Measurements from ENCODE around the gene AKAP11. TPM values are rescaled to one million over a fixed set of nuclear protein-coding genes. Genes with fewer than 3 reads are reported as not detected.

AKAP11 gene
- total and polyA plus RNA-seq, 9 of the 15 experiments (the other 6 are each of a cell fraction or from before 2014, with no cell fraction given), result 2.2 to 31.3 (median 10.9) TPM

DNA sequence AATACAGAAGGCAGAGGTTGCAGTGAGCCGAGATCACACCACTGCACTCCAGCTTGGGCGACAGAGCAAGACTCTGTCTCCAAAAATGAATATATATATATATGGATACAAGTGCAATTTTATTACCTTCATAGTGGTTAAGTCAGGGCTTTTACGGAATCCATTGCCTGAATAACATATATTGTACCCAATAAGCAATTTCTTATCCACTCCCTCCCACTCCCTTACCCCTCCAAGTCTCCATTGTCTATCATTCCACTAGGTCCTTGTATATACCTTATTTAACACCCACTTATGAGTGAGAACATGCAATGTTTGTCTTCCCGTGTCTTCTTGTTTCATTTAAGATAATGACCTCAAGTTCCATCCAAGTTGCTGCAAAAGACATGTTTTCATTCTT, 48.3 kb upstream of the AKAP11 start:
- intact Hi-C loops (cut with micrococcal nuclease), result no loop called here
- CTCF ChIA-PET (ENCODE audit: low intra/inter-chr PET ratio), result no interaction called here
- H3K9me3 ChIP-seq (replicated peaks; ENCODE audit: control insufficient read depth, insufficient read depth, low read depth, low read length), result no peaks in the 10 kb centered on the region
- TF ChIP-seq NONO (IDR thresholded peaks at IDR 0.05; ENCODE audit: low read depth in 2 of 2, low read length in 1 of 2) (no peak), ZNF217 (CRISPR knock-in tag; IDR thresholded peaks at IDR 0.05) (no peak), BCOR (IDR thresholded peaks at IDR 0.05) (no peak), IFI16 (CRISPR knock-in tag; IDR thresholded peaks at IDR 0.05) (no peak), ZNF124 (CRISPR knock-in tag; IDR thresholded peaks at IDR 0.05) (no peak), SAP30 (IDR thresholded peaks at IDR 0.05; ENCODE audit: borderline replicate concordance, insufficient read depth, low read depth, low read length, poor library complexity, severe bottlenecking) (no peak), SREBF2 (CRISPR knock-in tag; IDR thresholded peaks at IDR 0.05) (no peak), ZNF212 (CRISPR knock-in tag; IDR thresholded peaks at IDR 0.05) (no peak), NUFIP1 (IDR thresholded peaks at IDR 0.05; ENCODE audit: partially characterized antibody) (no peak), XRCC3 (IDR thresholded peaks at IDR 0.05) (no peak), ETV6 (IDR thresholded peaks at IDR 0.05; ENCODE audit: borderline replicate concordance in 1 of 2, low read depth in 2 of 2, low read length in 1 of 2) (no peak), ETV6 (CRISPR knock-in tag; IDR thresholded peaks at IDR 0.05; ENCODE audit: borderline replicate concordance) (no peak), TBP (optimal IDR thresholded peaks at IDR 0.05; ENCODE audit: low read depth, low read length) (no peak)
- TF ChIP-seq, protein P1, sequence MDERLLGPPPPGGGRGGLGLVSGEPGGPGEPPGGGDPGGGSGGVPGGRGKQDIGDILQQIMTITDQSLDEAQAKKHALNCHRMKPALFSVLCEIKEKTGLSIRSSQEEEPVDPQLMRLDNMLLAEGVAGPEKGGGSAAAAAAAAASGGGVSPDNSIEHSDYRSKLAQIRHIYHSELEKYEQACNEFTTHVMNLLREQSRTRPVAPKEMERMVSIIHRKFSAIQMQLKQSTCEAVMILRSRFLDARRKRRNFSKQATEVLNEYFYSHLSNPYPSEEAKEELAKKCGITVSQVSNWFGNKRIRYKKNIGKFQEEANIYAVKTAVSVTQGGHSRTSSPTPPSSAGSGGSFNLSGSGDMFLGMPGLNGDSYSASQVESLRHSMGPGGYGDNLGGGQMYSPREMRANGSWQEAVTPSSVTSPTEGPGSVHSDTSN (CRISPR knock-in tag; IDR thresholded peaks at IDR 0.05; ENCODE audit: low read depth), result no peak
- TF ChIP-seq, protein P1 (tag; conservative IDR thresholded peaks at IDR 0.05; ENCODE audit: low read depth), result no peak
- TF ChIP-seq, protein P2, sequence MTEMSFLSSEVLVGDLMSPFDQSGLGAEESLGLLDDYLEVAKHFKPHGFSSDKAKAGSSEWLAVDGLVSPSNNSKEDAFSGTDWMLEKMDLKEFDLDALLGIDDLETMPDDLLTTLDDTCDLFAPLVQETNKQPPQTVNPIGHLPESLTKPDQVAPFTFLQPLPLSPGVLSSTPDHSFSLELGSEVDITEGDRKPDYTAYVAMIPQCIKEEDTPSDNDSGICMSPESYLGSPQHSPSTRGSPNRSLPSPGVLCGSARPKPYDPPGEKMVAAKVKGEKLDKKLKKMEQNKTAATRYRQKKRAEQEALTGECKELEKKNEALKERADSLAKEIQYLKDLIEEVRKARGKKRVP (CRISPR knock-in tag; IDR thresholded peaks at IDR 0.05), result no peak
- TF ChIP-seq, protein P3, sequence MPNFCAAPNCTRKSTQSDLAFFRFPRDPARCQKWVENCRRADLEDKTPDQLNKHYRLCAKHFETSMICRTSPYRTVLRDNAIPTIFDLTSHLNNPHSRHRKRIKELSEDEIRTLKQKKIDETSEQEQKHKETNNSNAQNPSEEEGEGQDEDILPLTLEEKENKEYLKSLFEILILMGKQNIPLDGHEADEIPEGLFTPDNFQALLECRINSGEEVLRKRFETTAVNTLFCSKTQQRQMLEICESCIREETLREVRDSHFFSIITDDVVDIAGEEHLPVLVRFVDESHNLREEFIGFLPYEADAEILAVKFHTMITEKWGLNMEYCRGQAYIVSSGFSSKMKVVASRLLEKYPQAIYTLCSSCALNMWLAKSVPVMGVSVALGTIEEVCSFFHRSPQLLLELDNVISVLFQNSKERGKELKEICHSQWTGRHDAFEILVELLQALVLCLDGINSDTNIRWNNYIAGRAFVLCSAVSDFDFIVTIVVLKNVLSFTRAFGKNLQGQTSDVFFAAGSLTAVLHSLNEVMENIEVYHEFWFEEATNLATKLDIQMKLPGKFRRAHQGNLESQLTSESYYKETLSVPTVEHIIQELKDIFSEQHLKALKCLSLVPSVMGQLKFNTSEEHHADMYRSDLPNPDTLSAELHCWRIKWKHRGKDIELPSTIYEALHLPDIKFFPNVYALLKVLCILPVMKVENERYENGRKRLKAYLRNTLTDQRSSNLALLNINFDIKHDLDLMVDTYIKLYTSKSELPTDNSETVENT (CRISPR knock-in tag; IDR thresholded peaks at IDR 0.05), result no peak
- TF ChIP-seq, protein P4, sequence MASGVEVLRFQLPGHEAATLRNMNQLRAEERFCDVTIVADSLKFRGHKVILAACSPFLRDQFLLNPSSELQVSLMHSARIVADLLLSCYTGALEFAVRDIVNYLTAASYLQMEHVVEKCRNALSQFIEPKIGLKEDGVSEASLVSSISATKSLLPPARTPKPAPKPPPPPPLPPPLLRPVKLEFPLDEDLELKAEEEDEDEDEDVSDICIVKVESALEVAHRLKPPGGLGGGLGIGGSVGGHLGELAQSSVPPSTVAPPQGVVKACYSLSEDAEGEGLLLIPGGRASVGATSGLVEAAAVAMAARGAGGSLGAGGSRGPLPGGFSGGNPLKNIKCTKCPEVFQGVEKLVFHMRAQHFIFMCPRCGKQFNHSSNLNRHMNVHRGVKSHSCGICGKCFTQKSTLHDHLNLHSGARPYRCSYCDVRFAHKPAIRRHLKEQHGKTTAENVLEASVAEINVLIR (CRISPR knock-in tag; IDR thresholded peaks at IDR 0.05), result no peak

More for the DNA sequence above, 48.3 kb upstream of the AKAP11 start:
- Histone ChIP-seq H3K4me2 (ENCODE audit: insufficient read depth, low read length) (no peak overlapping the region), H3K79me2 (ENCODE audit: control insufficient read depth, insufficient read depth, low read length) (no peaks in the 10 kb centered on the region), H4K20me1 (replicated peaks; ENCODE audit: control insufficient read depth, insufficient read depth, low read length) (no peaks in the 10 kb centered on the region), H3K9ac (ENCODE audit: insufficient read depth in 1 of 2, low read depth in 2 of 2, low read length in 2 of 2) (no peak overlapping the region), H3K27ac (ENCODE audit: extremely low read depth, low read depth, low read length) (no peak overlapping the region), H3K4me1 (replicated peaks in 1 of 2; ENCODE audit: control insufficient read depth in 2 of 2, insufficient read depth in 2 of 2, low read length in 2 of 2) (no peaks in the 10 kb centered on the region; a peak in 1 of 5 replicates), H3K27me3 (ENCODE audit: control insufficient read depth in 2 of 2, insufficient read depth in 2 of 2, low read length in 2 of 2) (no peaks in the 10 kb centered on the region), H3K9me1 (ENCODE audit: control insufficient read depth, insufficient read depth, low read length) (no peaks in the 10 kb centered on the region), H2AFZ (ENCODE audit: low read depth, low read length) (no peak overlapping the region), H3K4me3 (no peak overlapping the region), H3K36me3 (ENCODE audit: control insufficient read depth, insufficient read depth, low read length) (peaks cover 10% of the 10 kb centered on the region; the same call in 1 of the 3 replicates)
- in situ Hi-C loops (cut with MboI), result no loop called here
- DNase-seq (ENCODE audit: extremely low read depth in 1 of 4, low spot score in 3 of 4), result no peak
- 63% methylated on average over 2 of the region's 4 CpGs for WGBS (ENCODE audit: insufficient coverage, low coverage, missing lambda C conversion rate)
- POLR2A ChIA-PET, result no interaction called here
- no peak for ATAC-seq
- BruUV-seq (replicated peaks), result no TSS peak
- no peak for FAIRE-seq

All from K562 (cell line).